A673 (cell line): ENCODE measurements around the gene PRKCB.

ENCODE experiments used
- EZH2 ChIP-seq: fragments of 200-600 bp; sonication (generic); IDR thresholded peaks from 2 replicates; pipeline ENCODE4 v1.6.1; 2017; ENCODE audit warnings: borderline replicate concordance, low read depth, mild to moderate bottlenecking, mixed read lengths, antibody characterized with exemption, low read length; ENCODE audit not compliant: poor library complexity, severe bottlenecking
- TF ChIP-seq, protein P1 (sequence below): fragments of 300-800, 200-600 bp; sonication (generic); conservative IDR thresholded peaks from 2 replicates; pipeline ENCODE4 v1.5.1; 2017; ENCODE audit warnings: low read depth, mild to moderate bottlenecking, antibody characterized with exemption, low read length, moderate library complexity, mixed read lengths

DNA sequence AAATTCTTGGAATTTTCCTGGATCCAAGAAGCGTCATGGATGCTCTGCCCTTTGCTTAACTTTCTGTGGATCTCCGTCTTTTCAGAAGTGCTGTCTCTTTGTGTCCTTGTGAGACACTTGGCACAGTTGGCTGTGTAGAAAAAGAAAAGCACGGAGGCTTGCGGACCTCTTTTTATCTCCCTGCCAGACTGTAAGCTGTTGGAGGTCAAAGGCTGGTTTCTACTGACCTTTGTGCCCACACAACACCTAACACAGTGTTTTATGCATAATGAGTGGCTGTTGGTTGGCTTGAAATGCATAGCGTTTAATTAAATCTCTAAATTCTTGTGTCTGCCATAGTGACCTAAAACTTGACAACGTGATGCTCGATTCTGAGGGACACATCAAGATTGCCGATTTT lies 344.7 kb downstream of the PRKCB start:
- TF ChIP-seq, protein P1, sequence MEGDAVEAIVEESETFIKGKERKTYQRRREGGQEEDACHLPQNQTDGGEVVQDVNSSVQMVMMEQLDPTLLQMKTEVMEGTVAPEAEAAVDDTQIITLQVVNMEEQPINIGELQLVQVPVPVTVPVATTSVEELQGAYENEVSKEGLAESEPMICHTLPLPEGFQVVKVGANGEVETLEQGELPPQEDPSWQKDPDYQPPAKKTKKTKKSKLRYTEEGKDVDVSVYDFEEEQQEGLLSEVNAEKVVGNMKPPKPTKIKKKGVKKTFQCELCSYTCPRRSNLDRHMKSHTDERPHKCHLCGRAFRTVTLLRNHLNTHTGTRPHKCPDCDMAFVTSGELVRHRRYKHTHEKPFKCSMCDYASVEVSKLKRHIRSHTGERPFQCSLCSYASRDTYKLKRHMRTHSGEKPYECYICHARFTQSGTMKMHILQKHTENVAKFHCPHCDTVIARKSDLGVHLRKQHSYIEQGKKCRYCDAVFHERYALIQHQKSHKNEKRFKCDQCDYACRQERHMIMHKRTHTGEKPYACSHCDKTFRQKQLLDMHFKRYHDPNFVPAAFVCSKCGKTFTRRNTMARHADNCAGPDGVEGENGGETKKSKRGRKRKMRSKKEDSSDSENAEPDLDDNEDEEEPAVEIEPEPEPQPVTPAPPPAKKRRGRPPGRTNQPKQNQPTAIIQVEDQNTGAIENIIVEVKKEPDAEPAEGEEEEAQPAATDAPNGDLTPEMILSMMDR, result no peak
- TF ChIP-seq EZH2, result no peak
